HG03135 (cell line): ENCODE measurements around the gene CCR8.
"Not testable (repeated sequence)": the region's sequence is repeated elsewhere in the genome, so short reads cannot be mapped to it uniquely, and the experiment has no call there.

Source experiments
- ATAC-seq: cut with Tn5 transposase; IDR thresholded peaks from one replicate; pipeline ENCODE4 v1.9.1; 2021; ENCODE audit warnings: mild to moderate bottlenecking, moderate library complexity; ENCODE audit not compliant: unreplicated experiment

Gene CCR8

DNA sequence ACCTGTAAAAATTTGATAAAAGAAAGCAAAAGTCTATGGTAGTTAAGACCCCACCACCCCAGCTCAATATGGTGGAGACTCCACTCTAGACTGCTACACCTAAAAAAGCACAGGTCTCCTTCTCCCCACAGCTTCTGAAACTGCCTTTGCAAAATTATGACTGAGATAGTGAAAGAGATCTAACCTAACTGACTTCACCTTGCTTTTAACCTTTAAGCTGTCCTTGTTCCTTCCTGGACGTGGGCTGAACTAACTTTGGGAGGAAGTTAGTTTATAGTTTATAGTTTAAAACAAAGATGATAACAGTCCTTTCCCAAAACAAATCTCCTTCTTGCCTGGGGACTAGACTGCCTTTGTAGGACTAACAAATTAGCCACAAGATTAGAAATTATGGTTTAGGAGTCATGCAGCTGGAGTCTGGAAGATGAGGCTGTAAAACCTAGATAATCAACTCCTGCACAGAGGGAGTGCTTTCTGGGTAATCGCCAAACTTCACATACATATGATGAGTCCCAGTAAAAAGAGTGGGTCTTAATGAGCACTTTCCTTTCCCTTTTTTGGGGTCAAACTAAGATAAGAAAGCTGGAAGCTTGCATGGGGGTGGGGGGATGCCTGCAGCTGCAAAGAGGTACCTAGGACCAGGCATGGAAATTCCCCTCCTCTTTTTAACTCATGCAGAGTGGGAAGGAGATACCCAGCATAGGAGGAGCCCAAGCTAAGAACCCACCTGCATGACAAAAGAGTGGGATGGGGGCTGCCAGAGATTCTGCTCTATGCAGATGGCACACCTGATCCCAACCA, 17.5 kb downstream of the CCR8 start:
- peak; percentile 82 for ATAC-seq

DNA sequence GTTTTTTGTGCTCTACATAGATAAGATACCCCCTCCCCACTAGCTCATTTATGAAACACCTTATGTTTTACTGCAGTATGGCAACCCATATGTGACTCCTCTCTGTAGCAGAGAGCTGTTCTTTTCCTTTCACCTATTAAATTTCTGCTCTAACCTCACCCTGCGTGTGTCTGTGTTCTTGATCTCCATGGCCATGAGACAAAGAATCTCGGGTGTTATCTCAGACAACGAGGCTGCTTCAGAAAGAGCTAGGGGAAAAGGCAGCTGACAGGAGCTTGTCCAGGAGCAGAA, 18.0 kb downstream of the CCR8 start:
- no peak for ATAC-seq

DNA sequence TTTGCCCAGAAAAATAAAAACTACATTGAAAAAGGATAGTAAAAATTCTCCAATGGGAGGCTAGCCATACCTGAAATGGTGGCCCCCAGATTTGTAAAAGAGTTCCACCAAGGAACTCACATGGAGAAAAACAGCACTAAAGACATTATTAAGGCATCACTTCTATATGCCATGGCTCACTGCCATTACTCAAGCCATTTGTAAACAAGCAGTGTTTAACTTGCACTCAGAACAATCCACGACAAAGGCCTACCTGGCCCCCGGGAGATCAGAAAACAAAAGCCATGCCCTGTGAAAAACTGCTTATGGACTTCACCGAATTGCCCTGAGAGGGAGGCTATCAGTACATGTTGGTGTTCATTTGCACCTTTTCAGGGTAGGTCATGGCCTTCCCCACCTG, 19.6 kb downstream of the CCR8 start:
- no peak for ATAC-seq

DNA sequence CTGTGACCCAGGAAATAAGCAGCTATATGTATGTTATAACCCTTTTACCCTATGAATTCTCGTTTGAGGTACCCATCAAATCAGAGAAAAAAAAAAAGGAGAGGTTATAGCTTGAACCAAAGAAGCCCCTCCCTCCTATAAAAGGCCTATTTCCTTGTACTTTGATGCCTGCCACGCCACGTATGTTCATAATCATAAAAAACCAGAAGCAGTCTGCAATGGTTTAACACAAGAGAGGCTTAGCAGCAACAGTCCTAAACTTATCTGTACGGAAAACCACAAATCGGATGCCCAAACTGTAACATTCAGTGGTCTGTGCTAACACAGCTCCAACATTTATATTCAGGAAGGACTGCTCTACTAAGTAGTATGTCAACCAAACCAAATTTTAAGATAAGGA, 21.2 kb downstream of the CCR8 start:
- no peak for ATAC-seq

DNA sequence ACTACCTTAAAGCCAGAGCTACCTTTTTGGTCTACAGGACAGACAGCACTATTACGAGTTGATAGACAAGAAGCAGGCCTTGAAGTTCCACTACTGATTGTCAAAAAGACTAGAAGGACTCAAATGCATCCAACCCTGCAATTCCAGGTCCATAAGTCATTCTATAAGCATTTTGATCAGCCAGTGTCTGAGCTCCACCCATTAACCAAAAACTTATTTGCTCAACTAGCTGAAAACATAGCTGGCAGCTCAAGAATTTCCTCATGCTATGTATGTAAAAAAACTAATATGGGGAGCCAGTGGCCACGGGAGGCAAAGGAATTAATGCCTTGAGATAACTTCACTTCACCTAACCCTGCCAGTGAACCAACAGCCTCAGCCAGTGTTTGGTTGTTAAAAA, 21.6 kb downstream of the CCR8 start:
- ATAC-seq: not testable (repeated sequence)

DNA sequence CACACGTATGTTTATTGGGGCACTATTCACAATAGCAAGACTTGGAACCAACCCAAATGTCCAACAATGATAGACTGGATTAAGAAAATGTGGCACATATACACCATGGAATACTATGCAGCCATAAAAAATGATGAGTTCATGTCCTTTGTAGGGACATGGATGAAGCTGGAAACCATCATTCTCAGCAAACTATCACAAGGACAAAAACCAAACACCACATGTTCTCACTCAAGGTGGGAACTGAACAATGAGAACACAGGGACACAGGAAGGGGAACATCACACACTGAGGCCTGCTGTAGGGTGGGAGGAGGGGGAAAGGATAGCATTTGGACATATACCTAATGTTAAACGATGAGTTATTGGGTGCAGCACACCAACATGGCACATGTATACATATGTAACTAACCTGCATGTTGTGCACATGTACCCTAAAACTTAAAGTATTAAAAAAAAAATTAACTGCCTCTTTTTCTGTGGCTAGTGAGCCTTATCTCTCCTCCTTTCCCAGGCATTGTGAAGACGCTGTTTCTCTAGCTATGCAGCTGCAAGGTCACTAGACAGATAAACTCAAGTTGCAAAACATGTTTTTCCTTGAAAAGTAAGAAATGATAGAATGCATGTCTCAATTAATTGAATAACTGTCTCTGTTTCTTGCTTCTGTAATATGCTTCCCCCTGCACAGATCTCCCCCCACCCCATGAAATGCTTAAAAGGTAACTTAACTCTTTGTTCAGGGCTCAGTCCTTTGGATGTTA, 23.8 kb downstream of the CCR8 start:
- ATAC-seq: not testable (repeated sequence)

DNA sequence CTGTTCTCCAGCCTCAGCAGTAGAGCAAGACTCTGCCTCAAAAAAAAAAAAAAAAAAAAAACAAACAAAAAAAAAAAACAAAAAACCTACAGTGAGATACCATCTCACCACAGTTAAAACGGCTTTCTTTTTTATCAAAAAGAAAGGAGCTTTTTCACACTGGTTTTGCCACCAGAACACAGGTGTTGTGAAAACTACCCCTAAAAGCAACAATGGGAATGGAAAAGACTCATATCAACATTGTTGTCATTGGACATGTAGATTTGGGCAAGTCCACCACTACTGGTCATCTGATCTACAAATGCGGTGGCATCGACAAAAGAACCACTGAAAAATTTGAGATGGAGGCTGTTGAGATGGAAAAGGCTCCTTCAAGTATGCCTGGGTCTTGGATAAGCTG, 28.8 kb downstream of the CCR8 start:
- ATAC-seq: no peak

DNA sequence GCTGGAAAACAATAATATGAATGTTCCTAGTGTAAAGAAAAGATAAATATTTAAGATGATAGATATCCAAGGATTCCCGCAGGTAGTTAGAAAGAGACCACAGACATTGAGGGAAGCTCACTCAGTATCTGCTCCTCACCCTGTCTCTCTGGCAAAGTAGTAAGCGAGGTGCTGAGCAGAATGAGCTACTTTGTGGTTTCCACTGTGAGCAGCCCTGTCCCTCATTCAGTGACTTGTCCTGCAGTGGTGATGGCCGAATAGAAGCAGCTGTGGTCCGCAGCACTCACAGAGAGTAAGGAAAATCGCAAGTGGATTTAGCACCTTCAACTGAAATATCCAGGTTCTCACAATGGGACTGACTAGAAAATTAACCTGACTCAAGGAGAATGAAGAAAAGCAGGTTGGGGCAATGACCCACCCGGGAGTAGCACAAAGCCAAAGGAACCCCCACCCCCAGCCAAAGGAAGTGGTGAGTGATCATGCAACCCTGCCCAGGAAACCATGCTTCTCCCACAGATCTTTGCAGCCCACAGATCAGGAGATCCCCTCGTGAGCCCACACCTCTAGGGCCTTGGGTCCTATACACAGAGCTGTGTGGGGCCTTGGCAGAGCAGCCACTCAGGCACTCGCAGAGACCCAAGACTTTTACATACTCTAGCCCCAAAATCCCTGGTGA, 31.9 kb downstream of the CCR8 start:
- no peak for ATAC-seq

DNA sequence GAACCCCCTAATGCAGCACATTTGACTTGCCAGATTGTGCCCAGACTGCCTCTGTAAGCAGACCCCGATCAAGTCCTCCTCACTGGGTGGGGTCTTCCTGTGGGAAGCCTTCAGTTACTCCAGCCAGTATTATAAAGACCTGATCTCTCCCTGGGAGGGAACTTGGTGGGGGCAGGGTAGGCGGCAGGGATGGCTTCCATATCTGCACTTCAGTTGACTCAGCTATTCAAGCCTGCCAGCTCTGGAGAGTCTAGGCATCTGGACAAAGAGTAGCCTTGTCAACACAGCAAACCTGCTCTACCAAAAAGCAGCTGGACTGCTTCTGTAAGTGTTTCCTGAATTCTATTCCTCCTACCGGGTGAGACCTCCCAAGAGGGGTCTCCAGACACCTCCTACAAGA, 32.7 kb downstream of the CCR8 start:
- no peak for ATAC-seq

DNA sequence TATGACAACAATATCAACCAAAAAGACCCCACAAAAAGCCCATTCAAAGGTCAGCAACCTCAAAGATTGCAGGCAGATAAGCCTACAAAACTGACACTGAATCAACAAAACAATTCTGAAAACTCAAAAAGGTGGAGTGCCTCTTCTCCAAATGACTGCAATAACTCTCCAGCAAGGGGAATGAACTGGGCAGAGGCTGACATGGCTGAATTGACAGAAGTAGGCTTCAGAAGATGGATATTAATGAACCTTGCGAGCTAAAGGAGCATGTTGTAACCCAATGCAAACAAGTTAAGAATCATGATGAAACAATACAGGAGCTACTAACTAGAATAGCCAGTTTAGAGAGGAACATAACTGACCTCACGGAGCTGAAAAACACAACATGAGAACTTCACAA, 33.3 kb downstream of the CCR8 start:
- no peak for ATAC-seq

DNA sequence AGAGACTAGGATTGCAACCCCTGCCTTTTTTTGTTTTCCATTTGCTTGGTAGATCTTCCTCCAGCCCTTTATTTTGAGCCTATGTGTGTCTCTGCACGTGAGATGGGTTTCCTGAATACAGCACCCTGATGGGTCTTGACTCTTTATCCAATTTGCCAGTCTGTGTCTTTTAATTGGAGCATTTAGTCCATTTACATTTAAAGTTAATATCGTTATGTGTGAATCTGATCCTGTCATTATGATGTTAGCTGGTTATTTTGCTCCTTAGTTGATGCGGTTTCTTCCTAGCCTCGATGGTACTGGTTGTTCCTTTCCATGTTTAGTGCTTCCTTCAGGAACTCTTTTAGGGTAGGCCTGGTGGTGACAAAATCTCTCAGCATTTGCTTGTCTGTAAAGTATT, 40.9 kb downstream of the CCR8 start:
- not testable (repeated sequence) for ATAC-seq

DNA sequence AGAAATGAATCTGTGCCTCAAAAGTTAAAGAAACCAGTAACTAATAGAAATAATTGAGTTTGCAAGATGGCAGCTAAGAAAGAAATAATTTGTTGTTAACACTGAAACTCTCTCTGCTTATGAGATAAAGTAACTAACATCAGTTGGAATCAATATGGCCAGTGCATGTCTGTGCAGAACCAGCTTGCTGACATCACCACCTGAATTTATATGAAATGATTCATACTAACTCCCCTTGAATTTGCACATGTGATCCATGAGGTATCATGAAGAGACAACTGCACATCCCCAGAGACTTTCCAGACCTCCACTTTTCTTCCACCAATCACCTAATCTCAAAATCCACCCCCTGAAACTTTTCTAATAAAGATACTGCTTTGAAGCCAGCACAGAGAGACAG, 43.3 kb downstream of the CCR8 start:
- no peak for ATAC-seq

DNA sequence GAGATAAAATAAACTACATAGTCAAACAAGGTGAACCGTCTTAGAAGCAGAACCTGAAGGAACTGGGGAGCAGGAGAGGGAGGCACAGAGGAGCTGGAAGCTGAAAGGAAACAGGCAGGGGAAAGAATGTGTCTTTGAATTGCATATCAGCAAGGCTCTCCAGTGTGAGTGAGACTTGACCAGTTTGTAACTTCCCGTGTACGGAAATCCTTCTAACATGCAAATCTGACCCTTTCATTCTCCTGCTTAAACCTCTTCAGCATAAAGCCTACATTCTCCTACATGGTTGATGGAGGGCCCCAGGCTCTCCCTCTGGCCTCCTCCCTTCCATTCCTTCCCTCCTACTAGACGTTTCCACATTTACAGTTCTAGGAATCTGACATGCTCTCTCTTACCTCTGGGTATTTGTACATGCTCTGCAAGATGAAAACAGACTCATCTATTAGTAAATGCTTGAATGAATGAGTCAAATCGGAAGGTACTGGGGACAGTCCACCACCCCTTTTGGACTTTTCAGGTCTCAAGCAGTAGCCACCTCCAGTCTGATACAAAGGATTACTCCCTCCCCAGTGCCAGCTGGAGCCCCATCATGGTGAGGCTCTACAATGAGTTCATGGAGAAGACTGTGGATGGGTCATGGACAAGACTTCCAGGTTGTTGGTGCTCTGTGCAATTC, 47.6 kb downstream of the CCR8 start:
- no peak for ATAC-seq

DNA sequence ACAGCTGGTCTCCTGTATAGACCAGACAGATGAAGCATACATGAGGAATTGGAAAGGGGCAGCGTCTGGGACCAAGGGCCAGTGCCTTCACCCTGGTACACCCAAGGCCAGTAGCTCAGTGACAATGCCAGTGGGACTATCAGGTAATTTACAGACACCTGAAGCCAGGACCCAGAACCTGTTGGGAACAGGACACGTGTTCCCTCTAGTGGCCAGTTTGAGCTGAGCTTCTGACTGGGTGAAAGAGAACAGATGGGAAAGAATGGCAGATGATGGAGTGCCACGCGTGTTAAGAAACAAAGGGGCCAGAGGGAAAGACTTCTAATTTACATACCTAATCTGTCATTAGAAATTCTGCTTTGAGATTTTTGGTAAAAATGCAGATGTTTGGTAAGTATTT, 48.6 kb downstream of the CCR8 start:
- no peak for ATAC-seq

DNA sequence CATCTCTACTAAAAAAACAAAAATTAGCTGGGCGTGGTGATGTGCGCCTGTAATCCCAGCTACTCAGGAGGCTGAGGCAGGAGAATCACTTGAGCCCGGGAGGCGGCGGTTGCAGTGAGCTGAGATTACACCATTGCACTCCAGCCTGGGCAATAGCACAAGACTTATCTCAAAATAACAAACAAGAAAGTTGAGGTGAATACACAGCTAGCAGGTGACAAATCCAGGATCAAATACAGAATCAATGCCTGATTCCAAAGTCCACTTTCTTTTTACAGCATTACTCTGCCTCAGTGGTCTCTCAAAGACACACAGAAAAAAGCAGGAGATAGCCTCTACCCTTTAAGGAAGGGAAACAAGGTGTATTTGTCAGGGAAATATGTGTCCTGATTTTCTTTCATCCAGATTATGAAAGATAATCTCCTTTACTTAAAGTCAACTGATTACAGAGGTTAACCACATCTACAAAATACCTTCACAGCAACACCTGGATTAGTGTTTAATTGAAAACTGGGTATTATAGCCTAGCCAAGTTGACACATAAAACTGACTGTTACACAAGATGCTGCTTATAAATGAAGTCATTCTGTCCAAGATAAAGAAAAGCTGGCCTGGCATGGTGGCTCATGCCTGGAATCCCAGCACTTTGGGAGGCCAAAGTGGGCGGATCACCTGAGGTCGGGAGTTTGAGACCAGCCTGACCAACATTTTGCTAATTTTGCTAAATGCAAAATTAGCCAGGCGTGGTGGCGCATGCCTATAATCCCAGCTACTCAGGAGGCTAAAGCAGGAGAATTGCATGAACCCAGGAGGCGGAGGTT, 49.7 kb downstream of the CCR8 start:
- no peak for ATAC-seq

DNA sequence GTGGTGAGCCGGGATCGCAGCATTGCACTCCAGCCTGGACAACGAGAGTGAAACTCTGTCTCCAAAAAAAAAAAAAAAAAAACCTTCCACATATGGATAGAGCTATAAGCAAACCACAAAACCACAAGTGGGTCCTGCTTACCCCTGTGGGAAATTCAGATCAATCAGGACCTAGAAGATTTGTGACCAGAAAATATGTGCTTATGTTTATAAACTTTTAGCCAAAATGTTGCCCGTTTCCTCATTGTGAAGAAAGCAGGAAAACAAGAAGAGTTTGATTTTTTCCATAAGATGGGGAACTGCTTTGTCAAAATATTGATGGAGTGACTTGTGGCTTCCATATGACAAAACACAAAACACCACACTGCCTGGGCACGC, 50.3 kb downstream of the CCR8 start:
- ATAC-seq: no peak

DNA sequence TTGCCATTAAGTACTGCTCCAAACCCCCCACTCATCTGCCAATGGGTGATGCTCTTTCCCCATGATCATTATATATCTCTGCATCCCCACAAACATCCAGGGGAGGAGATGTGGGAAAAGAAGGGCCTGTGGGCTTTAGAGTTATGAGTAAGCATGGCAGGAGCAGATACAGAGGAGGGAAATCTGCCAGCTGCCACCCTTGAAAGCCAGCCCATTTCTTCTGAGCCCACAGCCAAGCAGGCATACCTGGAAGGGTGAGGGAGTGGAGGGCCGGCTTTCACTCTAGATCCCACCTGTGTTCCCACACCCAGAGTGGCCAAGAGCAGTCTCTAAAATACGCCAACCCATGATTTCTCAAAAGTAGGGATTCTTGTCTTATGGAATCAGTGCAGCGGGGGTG, 51.9 kb downstream of the CCR8 start:
- ATAC-seq: no peak
